ENCODE data around the gene TEX10. TPM values are rescaled to one million over a fixed set of nuclear protein-coding genes. Genes with fewer than 3 reads are reported as not detected.

Gene TEX10
- polyA plus RNA-seq, 1 of the 3 experiments (the other 2 are of a cell fraction): 12.7 TPM

DNA sequence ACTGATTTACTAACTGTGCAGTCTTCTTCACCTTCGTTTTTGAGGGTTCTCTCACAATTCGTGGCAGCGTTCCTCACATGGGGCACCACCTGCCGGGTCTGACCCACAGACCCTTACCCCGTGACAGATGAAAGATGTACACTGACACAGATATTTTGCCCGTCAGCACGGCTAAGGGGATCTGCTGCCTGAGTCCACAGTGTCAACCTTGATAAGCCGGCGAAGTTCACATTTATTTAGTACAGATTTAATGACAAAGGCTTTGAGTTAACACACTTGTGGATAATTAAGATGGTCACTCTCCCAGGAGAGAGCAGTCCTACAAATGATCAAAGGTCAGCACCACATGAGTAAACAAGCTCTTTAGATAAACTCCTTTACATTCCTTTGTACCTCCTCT lies 15.9 kb upstream of the TEX10 start:
- Histone ChIP-seq H3F3A (replicated peaks; ENCODE audit: insufficient read depth) (no peaks in the 10 kb centered on the region), H3K4me1 (ENCODE audit: control insufficient read depth in 1 of 2, insufficient read depth in 2 of 2, low read depth in 1 of 2, low read length in 1 of 2) (no peaks in the 10 kb centered on the region), H3K4me3 (ENCODE audit: low read depth in 2 of 2, low read length in 1 of 2) (no peak overlapping the region), H3K79me2 (ENCODE audit: insufficient read depth) (no peaks in the 10 kb centered on the region), H2AFZ (ENCODE audit: low read depth) (no peak overlapping the region), H3K36me3 (replicated peaks in 1 of 2; ENCODE audit: control insufficient read depth in 1 of 2, insufficient read depth in 2 of 2, low read length in 1 of 2) (no peaks in the 10 kb centered on the region), H3K9me2 (no peaks in the 10 kb centered on the region), H3K27me3 (ENCODE audit: insufficient read depth) (no peaks in the 10 kb centered on the region), H4K20me1 (ENCODE audit: insufficient read depth) (no peaks in the 10 kb centered on the region), H3K9me3 (no peaks in the 10 kb centered on the region), H3K9ac (no peak overlapping the region), H3K4me2 (no peak overlapping the region), H3K27ac (ENCODE audit: low read depth in 2 of 2, low read length in 1 of 2) (no peak overlapping the region)
- ChIA-PET CTCF (no interaction called here), POLR2A (no interaction called here)
- WGBS (ENCODE audit: low lambda C conversion rate): 94% methylated on average over 9 of the region's 9 CpGs
- no peak for DNase-seq
- TF ChIP-seq FOXM1 (IDR thresholded peaks at IDR 0.05; ENCODE audit: low read depth) (no peak), NFIC (IDR thresholded peaks at IDR 0.05; ENCODE audit: borderline replicate concordance) (no peak), RXRA (IDR thresholded peaks at IDR 0.05; ENCODE audit: borderline replicate concordance, low read depth) (no peak), TEAD4 (IDR thresholded peaks at IDR 0.05; ENCODE audit: borderline replicate concordance, insufficient read depth) (no peak), GABPA (IDR thresholded peaks at IDR 0.05; ENCODE audit: low read depth) (no peak), EP300 (IDR thresholded peaks at IDR 0.05; ENCODE audit: borderline replicate concordance in 1 of 2, low read depth in 1 of 2, low read length in 1 of 2) (no peak), EZH2phosphoT487 (IDR thresholded peaks at IDR 0.05; ENCODE audit: borderline replicate concordance, low read depth) (no peak), RCOR1 (IDR thresholded peaks at IDR 0.05; ENCODE audit: low read length) (no peak), TCF12 (IDR thresholded peaks at IDR 0.05) (no peak), TAF1 (IDR thresholded peaks at IDR 0.05; ENCODE audit: borderline replicate concordance, low read depth, low read length) (no peak), FOXJ3 (CRISPR knock-in tag; IDR thresholded peaks at IDR 0.05) (no peak), MXI1 (IDR thresholded peaks at IDR 0.05; ENCODE audit: low read depth, low read length) (no peak), NRF1 (IDR thresholded peaks at IDR 0.05; ENCODE audit: low read depth, low read length) (no peak), GATA2 (CRISPR knock-in tag; IDR thresholded peaks at IDR 0.05) (no peak), YY1 (IDR thresholded peaks at IDR 0.05; ENCODE audit: low read depth) (no peak), POLR2AphosphoS5 (IDR thresholded peaks at IDR 0.05; ENCODE audit: low read depth, low read length) (no peak)
- TF ChIP-seq, protein P1, sequence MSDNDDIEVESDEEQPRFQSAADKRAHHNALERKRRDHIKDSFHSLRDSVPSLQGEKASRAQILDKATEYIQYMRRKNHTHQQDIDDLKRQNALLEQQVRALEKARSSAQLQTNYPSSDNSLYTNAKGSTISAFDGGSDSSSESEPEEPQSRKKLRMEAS (IDR thresholded peaks at IDR 0.05; ENCODE audit: low read depth): no peak
- TF ChIP-seq, protein P2, sequence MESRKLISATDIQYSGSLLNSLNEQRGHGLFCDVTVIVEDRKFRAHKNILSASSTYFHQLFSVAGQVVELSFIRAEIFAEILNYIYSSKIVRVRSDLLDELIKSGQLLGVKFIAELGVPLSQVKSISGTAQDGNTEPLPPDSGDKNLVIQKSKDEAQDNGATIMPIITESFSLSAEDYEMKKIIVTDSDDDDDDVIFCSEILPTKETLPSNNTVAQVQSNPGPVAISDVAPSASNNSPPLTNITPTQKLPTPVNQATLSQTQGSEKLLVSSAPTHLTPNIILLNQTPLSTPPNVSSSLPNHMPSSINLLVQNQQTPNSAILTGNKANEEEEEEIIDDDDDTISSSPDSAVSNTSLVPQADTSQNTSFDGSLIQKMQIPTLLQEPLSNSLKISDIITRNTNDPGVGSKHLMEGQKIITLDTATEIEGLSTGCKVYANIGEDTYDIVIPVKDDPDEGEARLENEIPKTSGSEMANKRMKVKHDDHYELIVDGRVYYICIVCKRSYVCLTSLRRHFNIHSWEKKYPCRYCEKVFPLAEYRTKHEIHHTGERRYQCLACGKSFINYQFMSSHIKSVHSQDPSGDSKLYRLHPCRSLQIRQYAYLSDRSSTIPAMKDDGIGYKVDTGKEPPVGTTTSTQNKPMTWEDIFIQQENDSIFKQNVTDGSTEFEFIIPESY (IDR thresholded peaks at IDR 0.05; ENCODE audit: borderline replicate concordance, low read depth): no peak
- TF ChIP-seq, protein P3, sequence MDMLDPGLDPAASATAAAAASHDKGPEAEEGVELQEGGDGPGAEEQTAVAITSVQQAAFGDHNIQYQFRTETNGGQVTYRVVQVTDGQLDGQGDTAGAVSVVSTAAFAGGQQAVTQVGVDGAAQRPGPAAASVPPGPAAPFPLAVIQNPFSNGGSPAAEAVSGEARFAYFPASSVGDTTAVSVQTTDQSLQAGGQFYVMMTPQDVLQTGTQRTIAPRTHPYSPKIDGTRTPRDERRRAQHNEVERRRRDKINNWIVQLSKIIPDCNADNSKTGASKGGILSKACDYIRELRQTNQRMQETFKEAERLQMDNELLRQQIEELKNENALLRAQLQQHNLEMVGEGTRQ (IDR thresholded peaks at IDR 0.05; ENCODE audit: borderline replicate concordance, low read depth, low read length): no peak
- TF ChIP-seq, protein P4, sequence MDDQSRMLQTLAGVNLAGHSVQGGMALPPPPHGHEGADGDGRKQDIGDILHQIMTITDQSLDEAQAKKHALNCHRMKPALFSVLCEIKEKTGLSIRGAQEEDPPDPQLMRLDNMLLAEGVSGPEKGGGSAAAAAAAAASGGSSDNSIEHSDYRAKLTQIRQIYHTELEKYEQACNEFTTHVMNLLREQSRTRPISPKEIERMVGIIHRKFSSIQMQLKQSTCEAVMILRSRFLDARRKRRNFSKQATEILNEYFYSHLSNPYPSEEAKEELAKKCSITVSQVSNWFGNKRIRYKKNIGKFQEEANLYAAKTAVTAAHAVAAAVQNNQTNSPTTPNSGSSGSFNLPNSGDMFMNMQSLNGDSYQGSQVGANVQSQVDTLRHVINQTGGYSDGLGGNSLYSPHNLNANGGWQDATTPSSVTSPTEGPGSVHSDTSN (IDR thresholded peaks at IDR 0.05): no peak
